SHP77 (cell line): ENCODE measurements around the gene SH3RF2.

Experiments used
- DNase-seq, 2 experiments: peaks; one replicate each; lab custom pipeline; 2025; lab: John Stamatoyannopoulos, UW

The SH3RF2 gene

GRCh38 chr5:146048994-146049703 is 112.8 kb downstream of the SH3RF2 start:
- peak; percentile 15 to 39 for DNase-seq

GRCh38 chr5:146049704-146050026 is 113.3 kb downstream of the SH3RF2 start:
- no peak for DNase-seq

GRCh38 chr5:146050086-146050485 is 113.7 kb downstream of the SH3RF2 start:
- no peak for DNase-seq

GRCh38 chr5:146051678-146052077 is 115.3 kb downstream of the SH3RF2 start:
- DNase-seq, result no peak

- peak in 1 of 2 experiments; percentile 6 for DNase-seq
These were observed 116.4 kb downstream of the SH3RF2 start for GRCh38 chr5:146052780-146053179.

GRCh38 chr5:146055432-146055831 is 119.1 kb downstream of the SH3RF2 start:
- DNase-seq, result no peak

- DNase-seq, result no peak
These were observed 123.3 kb downstream of the SH3RF2 start for GRCh38 chr5:146059460-146060220.

- no peak for DNase-seq
These were observed 123.8 kb downstream of the SH3RF2 start for GRCh38 chr5:146060221-146060585.

- DNase-seq, result no peak
These were observed 130.6 kb downstream of the SH3RF2 start for GRCh38 chr5:146066968-146067367.

- DNase-seq, result no peak
These were observed 131.8 kb downstream of the SH3RF2 start for GRCh38 chr5:146068206-146068605.

GRCh38 chr5:146068977-146069779 is 132.8 kb downstream of the SH3RF2 start:
- no peak for DNase-seq

- DNase-seq, result no peak
These were observed 133.4 kb downstream of the SH3RF2 start for GRCh38 chr5:146069780-146070099.

- DNase-seq, result no peak
These were observed 134.4 kb downstream of the SH3RF2 start for GRCh38 chr5:146070746-146071145.

- DNase-seq, result no peak
These were observed 134.8 kb downstream of the SH3RF2 start for GRCh38 chr5:146071171-146071570.

- DNase-seq, result no peak
These were observed 136.2 kb downstream of the SH3RF2 start for GRCh38 chr5:146072595-146072994.

- DNase-seq, result no peak
These were observed 137.0 kb downstream of the SH3RF2 start for GRCh38 chr5:146073239-146073900.

GRCh38 chr5:146076028-146076427 is 139.7 kb downstream of the SH3RF2 start:
- peak in 1 of 2 experiments; percentile 2 for DNase-seq

GRCh38 chr5:146076455-146076854 is 140.1 kb downstream of the SH3RF2 start:
- DNase-seq, result no peak

- no peak for DNase-seq
These were observed 142.2 kb downstream of the SH3RF2 start for GRCh38 chr5:146078566-146078965.

GRCh38 chr5:146079695-146080373 is 143.5 kb downstream of the SH3RF2 start:
- no peak for DNase-seq

GRCh38 chr5:146081556-146081955 is 145.2 kb downstream of the SH3RF2 start:
- no peak for DNase-seq

GRCh38 chr5:146082798-146083197 is 146.4 kb downstream of the SH3RF2 start:
- no peak for DNase-seq
